ENCODE measurements around the gene RPLP2. TPM values are rescaled to one million over a fixed set of nuclear protein-coding genes. Genes with fewer than 3 reads are reported as not detected.

The RPLP2 gene
- total RNA-seq, 6 experiments from 2014 or later: 1,532 to 1,781 (median 1,709) TPM

DNA sequence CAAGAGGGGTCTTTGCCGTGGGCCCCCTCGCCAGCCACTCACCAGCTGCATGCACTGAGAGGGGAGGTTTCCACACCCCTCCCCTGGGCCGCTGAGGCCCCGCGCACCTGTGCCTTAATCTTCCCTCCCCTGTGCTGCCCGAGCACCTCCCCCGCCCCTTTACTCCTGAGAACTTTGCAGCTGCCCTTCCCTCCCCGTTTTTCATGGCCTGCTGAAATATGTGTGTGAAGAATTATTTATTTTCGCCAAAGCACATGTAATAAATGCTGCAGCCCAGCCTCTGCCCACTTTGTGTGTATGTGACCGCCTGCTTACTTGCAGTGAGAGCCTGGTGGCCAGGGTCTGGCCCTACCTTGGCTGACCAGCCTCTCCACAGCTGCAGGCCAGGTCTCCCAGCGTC is 15.2 kb downstream of the RPLP2 start:
- TF ChIP-seq, protein P1, sequence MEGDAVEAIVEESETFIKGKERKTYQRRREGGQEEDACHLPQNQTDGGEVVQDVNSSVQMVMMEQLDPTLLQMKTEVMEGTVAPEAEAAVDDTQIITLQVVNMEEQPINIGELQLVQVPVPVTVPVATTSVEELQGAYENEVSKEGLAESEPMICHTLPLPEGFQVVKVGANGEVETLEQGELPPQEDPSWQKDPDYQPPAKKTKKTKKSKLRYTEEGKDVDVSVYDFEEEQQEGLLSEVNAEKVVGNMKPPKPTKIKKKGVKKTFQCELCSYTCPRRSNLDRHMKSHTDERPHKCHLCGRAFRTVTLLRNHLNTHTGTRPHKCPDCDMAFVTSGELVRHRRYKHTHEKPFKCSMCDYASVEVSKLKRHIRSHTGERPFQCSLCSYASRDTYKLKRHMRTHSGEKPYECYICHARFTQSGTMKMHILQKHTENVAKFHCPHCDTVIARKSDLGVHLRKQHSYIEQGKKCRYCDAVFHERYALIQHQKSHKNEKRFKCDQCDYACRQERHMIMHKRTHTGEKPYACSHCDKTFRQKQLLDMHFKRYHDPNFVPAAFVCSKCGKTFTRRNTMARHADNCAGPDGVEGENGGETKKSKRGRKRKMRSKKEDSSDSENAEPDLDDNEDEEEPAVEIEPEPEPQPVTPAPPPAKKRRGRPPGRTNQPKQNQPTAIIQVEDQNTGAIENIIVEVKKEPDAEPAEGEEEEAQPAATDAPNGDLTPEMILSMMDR (IDR thresholded peaks at IDR 0.05): no peak
- H3K9me3 Mint-ChIP-seq: no peaks in the 10 kb centered on the region
- no peak for DNase-seq
- peaks cover 10% of the 10 kb centered on the region for H3K4me1 Mint-ChIP-seq (ENCODE audit: low read depth)
- no peak overlapping the region for H3K27ac Mint-ChIP-seq
- H3K36me3 Mint-ChIP-seq (ENCODE audit: low read depth): peaks cover 6% of the 10 kb centered on the region; the same call in 1 of the 2 replicates
- peaks cover 15% of the 10 kb centered on the region for H3K27me3 Mint-ChIP-seq (ENCODE audit: insufficient read depth)
- H3K4me3 Mint-ChIP-seq: no peak overlapping the region

DNA sequence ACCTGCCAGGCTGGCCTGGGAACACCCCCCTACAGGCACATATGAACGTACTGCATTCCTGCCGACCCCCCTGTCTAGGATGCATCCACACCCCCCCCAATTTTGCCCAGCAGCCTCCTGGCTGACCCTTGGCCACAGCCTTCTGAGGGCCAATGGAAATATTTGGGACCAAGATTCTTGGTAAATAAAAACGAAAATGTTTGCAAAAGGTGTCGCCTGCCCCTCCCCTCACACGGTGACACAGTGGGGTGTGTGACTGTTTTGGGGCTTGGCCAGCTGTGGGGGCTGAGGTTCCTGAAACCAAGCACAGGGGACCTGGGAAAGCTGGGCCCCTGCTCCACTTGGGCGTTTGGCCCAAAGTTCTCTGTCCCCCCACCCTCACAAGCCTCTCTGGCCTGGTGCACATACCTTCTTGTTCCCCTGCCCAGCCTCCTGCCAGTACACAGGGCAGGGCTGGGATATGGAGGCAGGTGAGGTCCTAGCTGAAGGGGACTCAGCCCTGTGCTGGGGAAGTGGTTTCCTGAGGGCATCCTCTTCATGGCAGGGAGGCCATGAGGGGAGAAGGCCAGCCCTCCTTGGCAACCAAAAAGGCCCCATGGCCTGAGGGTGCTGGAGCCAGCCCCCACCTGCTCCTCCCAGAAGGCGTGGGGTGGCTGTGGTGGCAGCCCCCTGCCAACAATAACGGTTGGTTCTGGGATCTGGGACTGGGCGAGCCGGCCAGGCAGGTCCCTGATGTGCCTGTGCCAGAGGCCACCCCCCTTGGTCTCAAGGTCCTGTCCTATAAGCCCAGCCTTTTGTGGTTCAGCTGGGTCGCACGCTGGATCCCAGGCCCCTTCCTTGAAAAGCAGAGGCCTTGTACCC is 15.8 kb downstream of the RPLP2 start:
- Mint-ChIP-seq H3K36me3 (ENCODE audit: low read depth) (peaks cover 6% of the 10 kb centered on the region; the same call in 1 of the 2 replicates), H3K9me3 (no peaks in the 10 kb centered on the region), H3K4me3 (no peak overlapping the region), H3K27ac (no peak overlapping the region), H3K27me3 (ENCODE audit: insufficient read depth) (peaks cover 15% of the 10 kb centered on the region), H3K4me1 (ENCODE audit: low read depth) (peaks cover 10% of the 10 kb centered on the region)
- DNase-seq: no peak
- TF ChIP-seq, protein P1 (IDR thresholded peaks at IDR 0.05): no peak

DNA sequence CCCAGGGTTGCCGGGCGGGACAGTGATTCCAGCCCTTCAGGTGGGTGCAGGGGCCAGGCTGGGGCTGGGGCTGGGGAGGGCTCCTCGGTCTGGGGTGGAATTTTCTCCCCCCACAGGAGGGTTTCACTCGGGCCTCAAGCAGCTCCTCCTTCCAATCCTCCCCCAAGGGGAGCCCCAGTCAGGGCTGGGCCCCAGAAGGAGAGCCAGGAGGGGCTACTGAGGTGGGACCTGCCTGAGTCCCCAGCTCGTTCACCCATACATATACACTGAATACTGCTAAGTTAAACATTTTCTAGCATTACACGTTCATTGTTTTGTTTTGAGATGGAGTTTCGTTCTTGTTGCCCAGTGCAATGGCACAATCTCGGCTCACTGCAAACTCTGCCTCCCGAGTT is 16.5 kb downstream of the RPLP2 start:
- H3K9me3 Mint-ChIP-seq: no peaks in the 10 kb centered on the region
- peaks cover 6% of the 10 kb centered on the region for H3K4me1 Mint-ChIP-seq (ENCODE audit: low read depth)
- DNase-seq: no peak
- no peak overlapping the region for H3K27ac Mint-ChIP-seq
- TF ChIP-seq, protein P1 (IDR thresholded peaks at IDR 0.05): no peak
- peak overlapping the region; percentile 24; the same call in 1 of the 2 replicates for H3K4me3 Mint-ChIP-seq
- peaks cover 6% of the 10 kb centered on the region; the same call in 1 of the 2 replicates for H3K36me3 Mint-ChIP-seq (ENCODE audit: low read depth)
- peaks cover 15% of the 10 kb centered on the region for H3K27me3 Mint-ChIP-seq (ENCODE audit: insufficient read depth)

DNA sequence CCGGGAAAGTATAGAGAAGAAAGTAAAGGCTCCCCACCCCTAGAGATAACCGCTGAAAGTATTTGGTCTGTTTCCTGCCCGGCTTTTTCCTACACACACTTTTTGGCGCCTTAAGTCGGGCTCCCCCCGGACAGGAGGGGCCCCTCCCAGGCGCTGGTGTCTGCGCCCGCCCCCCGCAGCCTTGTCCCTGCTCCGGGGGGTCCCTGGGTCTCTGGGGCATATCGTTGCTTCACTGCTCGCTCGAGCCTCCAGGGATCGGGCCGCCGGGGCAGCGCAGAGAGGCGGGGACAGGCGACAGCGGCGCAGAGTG is 17.0 kb downstream of the RPLP2 start:
- H3K9me3 Mint-ChIP-seq: no peaks in the 10 kb centered on the region
- TF ChIP-seq, protein P1 (IDR thresholded peaks at IDR 0.05): no peak
- no peak for DNase-seq
- H3K27ac Mint-ChIP-seq: no peak overlapping the region
- peak overlapping the region; percentile 24; the same call in 1 of the 2 replicates for H3K4me3 Mint-ChIP-seq
- peaks cover 15% of the 10 kb centered on the region for H3K27me3 Mint-ChIP-seq (ENCODE audit: insufficient read depth)
- H3K4me1 Mint-ChIP-seq (ENCODE audit: low read depth): peaks cover 8% of the 10 kb centered on the region
- peaks cover 6% of the 10 kb centered on the region; the same call in 1 of the 2 replicates for H3K36me3 Mint-ChIP-seq (ENCODE audit: low read depth)

DNA sequence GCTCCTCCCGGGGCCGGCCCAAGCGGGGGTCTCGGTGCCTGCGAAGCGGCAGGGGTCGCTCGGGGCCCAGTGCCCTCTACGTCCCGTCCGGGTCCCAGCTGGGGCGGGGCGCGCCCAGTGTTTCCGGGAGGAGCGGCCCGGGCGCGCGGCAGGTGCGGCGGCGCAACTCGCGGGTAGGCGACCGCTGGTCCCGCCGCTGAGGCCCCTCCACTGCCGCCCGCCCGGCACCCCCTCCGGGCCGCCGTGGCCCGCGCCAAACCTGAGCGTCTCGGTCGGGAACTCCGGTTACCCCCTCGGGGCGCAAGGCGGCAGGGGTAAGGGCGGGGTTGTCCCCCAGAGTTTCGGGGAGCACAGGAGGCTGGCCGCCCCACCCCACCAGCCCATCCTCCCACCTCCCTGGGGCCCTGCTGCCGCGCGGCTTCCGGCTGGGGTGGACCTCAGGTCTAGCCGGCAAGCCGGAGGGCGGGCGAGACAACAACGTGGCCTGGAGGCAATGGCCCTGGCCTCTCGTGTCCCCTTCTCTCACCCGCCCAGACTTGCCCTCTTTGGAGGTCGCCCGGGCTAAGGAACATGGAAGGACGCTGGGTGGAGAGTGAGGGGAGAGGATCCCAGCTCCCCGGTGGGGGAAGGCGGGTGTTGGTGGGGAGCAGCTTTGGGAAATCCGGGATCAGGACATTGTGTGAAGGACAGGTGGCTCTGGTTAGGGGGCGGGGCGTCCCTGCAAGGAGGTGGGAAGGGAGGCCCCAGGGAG is 17.6 kb downstream of the RPLP2 start:
- DNase-seq: no peak
- H3K4me1 Mint-ChIP-seq (ENCODE audit: low read depth): peaks cover 11% of the 10 kb centered on the region
- H3K4me3 Mint-ChIP-seq: no peak overlapping the region
- TF ChIP-seq, protein P1 (IDR thresholded peaks at IDR 0.05): no peak
- peaks cover 15% of the 10 kb centered on the region for H3K27me3 Mint-ChIP-seq (ENCODE audit: insufficient read depth)
- no peaks in the 10 kb centered on the region for H3K9me3 Mint-ChIP-seq
- H3K36me3 Mint-ChIP-seq (ENCODE audit: low read depth): peaks cover 6% of the 10 kb centered on the region; the same call in 1 of the 2 replicates
- H3K27ac Mint-ChIP-seq: no peak overlapping the region; the same call in 1 of the 2 replicates

Data from HFFc6 (cell line).